Karpas-422 (cell line): ENCODE data around the gene LHFPL6. TPM values are rescaled to one million over a fixed set of nuclear protein-coding genes. Genes with fewer than 3 reads are reported as not detected.

ENCODE experiments used
- DNase-seq: peaks from one replicate; pipeline ENCODE4 v3.0.0-alpha.2; 2015
- H2AFZ ChIP-seq: fragments of 200-600 bp; sonication (generic); 2 replicates; pipeline ENCODE4 v1.6.1; 2014; ENCODE audit warnings: antibody characterized with exemption, low read length, mixed read lengths
- H3K27ac ChIP-seq: fragments of 200-600 bp; sonication (generic); 2 replicates; pipeline ENCODE4 v1.5.1; 2014; ENCODE audit warnings: mild to moderate bottlenecking, low read length, moderate library complexity
- H3K27me3 ChIP-seq: fragments of 200-600 bp; sonication (generic); 2 replicates; pipeline ENCODE4 v1.6.1; 2014; ENCODE audit warnings: low read length, mixed read lengths
- H3K36me3 ChIP-seq: fragments of 200-600 bp; sonication (generic); 2 replicates; pipeline ENCODE4 v1.6.1; 2014; ENCODE audit warnings: low read length, mixed read lengths; ENCODE audit not compliant: insufficient read depth
- H3K4me1 ChIP-seq: fragments of 200-600 bp; sonication (generic); 2 replicates; pipeline ENCODE4 v1.6.1; 2014; ENCODE audit warnings: mild to moderate bottlenecking, low read length, mixed read lengths
- H3K4me2 ChIP-seq: fragments of 200-600 bp; sonication (generic); 2 replicates; pipeline ENCODE4 v1.6.1; 2014; ENCODE audit warnings: low read length, low read depth, mild to moderate bottlenecking; ENCODE audit not compliant: poor library complexity, severe bottlenecking
- H3K4me3 ChIP-seq: fragments of 200-600 bp; sonication (generic); 2 replicates; pipeline ENCODE4 v1.5.1; 2014; ENCODE audit warnings: mild to moderate bottlenecking, antibody characterized with exemption, low read length, mixed read lengths
- H3K79me2 ChIP-seq: fragments of 200-600 bp; sonication (generic); 2 replicates; pipeline ENCODE4 v1.6.1; 2014; ENCODE audit warnings: mild to moderate bottlenecking, low read length, mixed read lengths
- H3K9ac ChIP-seq: fragments of 200-600 bp; sonication (generic); 2 replicates; pipeline ENCODE4 v1.6.0; 2014; ENCODE audit warnings: low read length
- H3K9me2 ChIP-seq: fragments of 200-600 bp; sonication (generic), shearing (Covaris generic); replicated peaks from 2 replicates; pipeline ENCODE4 v1.6.0; 2014; ENCODE audit warnings: mild to moderate bottlenecking, low read length, moderate library complexity; ENCODE audit not compliant: insufficient read depth
- H3K9me3 ChIP-seq: fragments of 300-700, 200-600 bp; sonication (generic); 2 replicates; pipeline ENCODE4 v1.6.1; 2014; ENCODE audit warnings: low read length, mixed read lengths
- H4K20me1 ChIP-seq: fragments of 200-600 bp; sonication (generic); 2 replicates; pipeline ENCODE4 v1.6.1; 2014; ENCODE audit warnings: mild to moderate bottlenecking, antibody characterized with exemption, low read length, low read depth; ENCODE audit not compliant: insufficient read depth
- total RNA-seq: library from RNA; depleted of rRNA; stranded (reverse); fragments of >200 nt; shearing (Covaris generic); gene quantifications from 2 replicates; pipeline ENCODE4 v1.2.3, GENCODE V29; 2014; ENCODE audit warnings: low replicate concordance

LHFPL6 gene
- total RNA-seq, 1 experiment from 2014 or later: not detected

DNA sequence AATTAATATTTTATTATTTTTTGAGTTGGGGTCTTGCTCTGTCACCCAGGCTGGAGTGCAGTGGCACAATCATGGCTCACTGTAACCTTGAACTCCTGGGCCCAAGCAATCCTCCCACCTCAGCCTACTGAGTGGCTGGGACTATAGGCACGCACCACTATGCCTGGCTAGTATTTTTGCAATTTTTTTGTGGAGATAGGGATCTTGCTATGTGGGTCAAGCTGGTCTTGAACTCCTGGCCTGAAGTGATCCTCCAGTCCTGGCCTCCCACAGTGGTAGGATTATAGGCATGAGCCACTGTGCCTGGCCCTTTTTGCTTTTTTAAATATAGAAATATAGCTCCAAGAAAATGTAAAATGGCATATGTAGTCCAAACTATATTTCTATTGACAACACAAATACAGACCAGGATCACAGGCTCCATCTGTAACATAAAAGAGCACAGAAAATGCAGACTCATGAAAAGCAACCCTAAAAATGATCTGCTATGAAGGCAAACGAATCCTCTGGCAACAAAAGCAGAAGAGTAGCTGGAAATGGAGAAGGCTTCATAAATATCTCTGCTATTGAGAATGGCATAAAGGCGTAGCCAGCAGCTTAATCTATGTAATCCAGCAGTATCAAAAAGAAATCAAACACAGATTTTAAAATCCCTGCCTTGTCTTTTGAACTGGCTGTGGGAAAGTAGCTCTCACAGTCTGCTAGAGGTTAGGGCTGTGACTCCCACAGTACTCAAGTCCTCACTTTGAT is 200.6 kb downstream of the LHFPL6 start:
- Histone ChIP-seq H3K9me3 (no peaks in the 10 kb centered on the region), H3K36me3 (no peaks in the 10 kb centered on the region), H2AFZ (no peak overlapping the region), H3K27me3 (no peaks in the 10 kb centered on the region), H3K4me1 (no peaks in the 10 kb centered on the region), H3K79me2 (no peaks in the 10 kb centered on the region), H3K9me2 (no peaks in the 10 kb centered on the region), H3K27ac (no peak overlapping the region), H3K4me2 (no peak overlapping the region), H4K20me1 (no peaks in the 10 kb centered on the region), H3K9ac (no peak overlapping the region), H3K4me3 (no peak overlapping the region)
- no peak for DNase-seq

GRCh38 chr13:39401756-39402155 is 201.2 kb downstream of the LHFPL6 start:
- no peak overlapping the region for H3K4me2 ChIP-seq
- no peaks in the 10 kb centered on the region for H3K4me1 ChIP-seq
- H3K27me3 ChIP-seq: no peaks in the 10 kb centered on the region
- H3K9me3 ChIP-seq: no peaks in the 10 kb centered on the region
- H3K79me2 ChIP-seq: no peaks in the 10 kb centered on the region
- H3K4me3 ChIP-seq: no peak overlapping the region
- DNase-seq: no peak
- H3K9ac ChIP-seq: no peak overlapping the region
- no peaks in the 10 kb centered on the region for H3K9me2 ChIP-seq
- no peaks in the 10 kb centered on the region for H3K36me3 ChIP-seq
- H2AFZ ChIP-seq: no peak overlapping the region
- no peak overlapping the region for H3K27ac ChIP-seq
- no peaks in the 10 kb centered on the region for H4K20me1 ChIP-seq

DNA sequence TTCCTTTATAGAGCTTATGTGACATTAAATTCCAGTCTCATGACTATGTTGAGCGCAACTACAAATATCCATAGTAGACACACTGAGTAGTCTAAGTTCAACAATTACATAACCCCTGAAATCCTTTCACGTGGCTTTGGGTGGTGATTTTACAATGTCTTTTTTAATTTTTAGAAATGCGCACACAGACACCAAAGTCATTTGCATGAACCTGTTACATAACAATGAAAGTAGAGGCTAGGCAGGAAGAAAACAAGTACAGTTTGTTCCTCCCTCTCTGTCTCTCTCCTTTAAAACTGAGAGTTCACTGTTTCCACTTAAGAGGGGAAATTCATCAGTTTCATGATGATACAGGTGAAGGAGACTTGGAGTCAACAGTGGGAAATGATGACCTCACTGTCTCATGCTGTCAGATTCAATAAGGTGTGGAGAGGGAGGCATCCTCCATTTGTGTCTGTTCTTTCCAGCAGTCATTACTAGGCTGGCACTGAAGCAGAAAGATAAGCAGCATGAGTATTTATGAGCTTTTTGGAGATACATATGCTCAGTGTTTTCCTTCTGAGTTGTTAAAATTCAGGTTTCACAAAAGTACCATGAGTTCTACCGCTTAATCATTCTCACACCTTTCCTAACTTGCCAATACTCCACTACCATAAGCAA is 201.8 kb downstream of the LHFPL6 start:
- H3K27ac ChIP-seq: no peak overlapping the region
- no peak overlapping the region for H3K4me2 ChIP-seq
- H3K4me3 ChIP-seq: no peak overlapping the region
- no peak overlapping the region for H2AFZ ChIP-seq
- DNase-seq: no peak
- no peaks in the 10 kb centered on the region for H3K4me1 ChIP-seq
- no peaks in the 10 kb centered on the region for H3K27me3 ChIP-seq
- H3K36me3 ChIP-seq: no peaks in the 10 kb centered on the region
- H3K79me2 ChIP-seq: no peaks in the 10 kb centered on the region
- H4K20me1 ChIP-seq: no peaks in the 10 kb centered on the region
- H3K9me3 ChIP-seq: no peaks in the 10 kb centered on the region
- H3K9me2 ChIP-seq: no peaks in the 10 kb centered on the region
- no peak overlapping the region for H3K9ac ChIP-seq

GRCh38 chr13:39399102-39399501 is 203.9 kb downstream of the LHFPL6 start:
- Histone ChIP-seq H3K4me1 (no peaks in the 10 kb centered on the region), H3K79me2 (no peaks in the 10 kb centered on the region), H2AFZ (no peak overlapping the region), H3K4me2 (no peak overlapping the region), H3K27me3 (no peaks in the 10 kb centered on the region), H3K9ac (no peak overlapping the region), H3K9me3 (no peaks in the 10 kb centered on the region), H3K9me2 (no peaks in the 10 kb centered on the region), H4K20me1 (no peaks in the 10 kb centered on the region), H3K36me3 (no peaks in the 10 kb centered on the region), H3K27ac (no peak overlapping the region), H3K4me3 (no peak overlapping the region)
- DNase-seq: no peak

- Histone ChIP-seq H3K4me1 (no peaks in the 10 kb centered on the region), H3K4me2 (no peak overlapping the region), H2AFZ (no peak overlapping the region), H3K79me2 (no peaks in the 10 kb centered on the region), H3K27me3 (no peaks in the 10 kb centered on the region), H3K27ac (no peak overlapping the region), H3K4me3 (no peak overlapping the region), H3K9ac (no peak overlapping the region), H4K20me1 (no peaks in the 10 kb centered on the region), H3K9me2 (no peaks in the 10 kb centered on the region), H3K36me3 (no peaks in the 10 kb centered on the region), H3K9me3 (no peaks in the 10 kb centered on the region)
- no peak for DNase-seq
Observed at GRCh38 chr13:39397896-39398265, 205.1 kb downstream of the LHFPL6 start.

- no peaks in the 10 kb centered on the region for H3K79me2 ChIP-seq
- H3K27ac ChIP-seq: no peak overlapping the region
- DNase-seq: no peak
- H3K9ac ChIP-seq: no peak overlapping the region
- no peaks in the 10 kb centered on the region for H4K20me1 ChIP-seq
- H3K9me2 ChIP-seq: no peaks in the 10 kb centered on the region
- no peak overlapping the region for H3K4me2 ChIP-seq
- H3K4me1 ChIP-seq: no peaks in the 10 kb centered on the region
- H3K4me3 ChIP-seq: no peak overlapping the region
- no peaks in the 10 kb centered on the region for H3K9me3 ChIP-seq
- no peaks in the 10 kb centered on the region for H3K27me3 ChIP-seq
- no peaks in the 10 kb centered on the region for H3K36me3 ChIP-seq
- no peak overlapping the region for H2AFZ ChIP-seq
Observed at GRCh38 chr13:39397226-39397895, 205.6 kb downstream of the LHFPL6 start.

- Histone ChIP-seq H3K27ac (no peak overlapping the region), H3K9ac (no peak overlapping the region), H3K4me3 (no peak overlapping the region), H3K4me2 (no peak overlapping the region), H3K4me1 (no peaks in the 10 kb centered on the region), H3K9me2 (no peaks in the 10 kb centered on the region), H3K27me3 (no peaks in the 10 kb centered on the region), H2AFZ (no peak overlapping the region), H3K79me2 (no peaks in the 10 kb centered on the region), H4K20me1 (no peaks in the 10 kb centered on the region), H3K36me3 (no peaks in the 10 kb centered on the region), H3K9me3 (no peaks in the 10 kb centered on the region)
- no peak for DNase-seq
Observed at GRCh38 chr13:39394796-39395678, 208.0 kb downstream of the LHFPL6 start.

DNA sequence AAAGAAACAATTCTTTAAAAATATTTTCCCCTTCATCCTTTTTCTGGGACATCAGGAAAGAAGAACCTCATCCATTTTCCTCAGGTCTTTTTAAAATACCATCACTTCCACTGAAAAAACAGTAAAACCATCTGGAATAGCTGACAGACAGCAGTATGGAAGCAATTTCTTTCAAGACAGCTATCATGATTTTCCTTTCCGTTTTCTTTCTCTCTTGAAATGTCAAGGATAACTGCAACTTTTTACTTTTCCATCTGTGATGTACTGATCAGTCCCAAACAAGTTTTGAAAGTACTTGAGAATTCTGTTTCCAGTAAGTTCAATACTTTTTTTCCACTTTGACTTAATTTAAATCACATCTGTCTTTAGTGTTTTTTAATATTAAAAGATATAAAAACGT is 211.2 kb downstream of the LHFPL6 start:
- Histone ChIP-seq H3K9ac (no peak overlapping the region), H3K27me3 (no peaks in the 10 kb centered on the region), H3K4me3 (no peak overlapping the region), H3K9me2 (no peaks in the 10 kb centered on the region), H4K20me1 (no peaks in the 10 kb centered on the region), H2AFZ (no peak overlapping the region), H3K27ac (no peak overlapping the region), H3K36me3 (no peaks in the 10 kb centered on the region), H3K9me3 (no peaks in the 10 kb centered on the region), H3K79me2 (no peaks in the 10 kb centered on the region), H3K4me2 (no peak overlapping the region), H3K4me1 (no peaks in the 10 kb centered on the region)
- DNase-seq: no peak
